OCI-LY7 (cell line): ENCODE data around the gene CCSER2.

Experiments used
- EZH2phosphoT487 ChIP-seq: fragments of 200-600 bp; sonication (generic); IDR thresholded peaks from 2 replicates; pipeline ENCODE4 v1.6.1; 2018; ENCODE audit warnings: low read depth, borderline replicate concordance, mild to moderate bottlenecking, mixed run types, antibody characterized with exemption, low read length, moderate library complexity, mixed read lengths
- TF ChIP-seq, protein P1 (sequence below): fragments of 200-600 bp; sonication (generic); conservative IDR thresholded peaks from 2 replicates; pipeline ENCODE4 v1.5.1; 2014; ENCODE audit warnings: mild to moderate bottlenecking, antibody characterized with exemption, low read length, moderate library complexity, mixed read lengths

DNA sequence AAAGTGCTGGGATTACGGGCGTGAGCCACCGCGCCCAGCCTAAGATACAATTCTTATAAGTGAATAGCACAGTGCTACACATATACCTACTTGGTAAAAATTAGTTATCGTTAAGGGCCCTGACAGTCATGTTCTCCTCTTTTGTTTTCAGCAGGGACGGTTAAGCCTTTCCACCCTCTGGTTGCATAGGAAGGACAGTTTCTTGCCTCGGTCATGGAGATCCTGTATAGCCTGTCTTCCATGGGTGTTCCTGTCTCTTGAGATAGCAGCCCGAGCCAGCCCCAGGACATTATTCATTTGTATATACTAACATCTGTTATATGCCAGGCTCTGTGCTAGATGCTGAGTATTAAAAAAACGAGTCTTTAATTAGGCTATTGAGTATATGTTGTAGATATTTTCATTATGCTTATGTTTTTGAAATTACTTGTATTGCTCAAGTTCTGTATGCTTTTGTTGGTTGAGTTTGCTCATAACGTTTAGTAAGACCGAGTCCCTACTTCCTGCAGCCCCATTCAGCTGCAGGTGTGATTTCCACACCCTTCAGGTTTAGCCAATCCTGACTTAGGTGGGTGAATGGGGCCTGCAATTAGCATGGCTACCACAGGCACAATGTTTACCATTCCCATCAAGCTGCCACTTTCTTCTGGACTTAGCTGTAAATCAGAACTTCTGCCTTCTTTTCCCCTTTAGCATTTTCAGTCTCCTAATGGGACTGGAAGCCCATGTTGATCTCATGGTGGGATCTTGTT lies 24.8 kb downstream of the CCSER2 start:
- TF ChIP-seq, protein P1, sequence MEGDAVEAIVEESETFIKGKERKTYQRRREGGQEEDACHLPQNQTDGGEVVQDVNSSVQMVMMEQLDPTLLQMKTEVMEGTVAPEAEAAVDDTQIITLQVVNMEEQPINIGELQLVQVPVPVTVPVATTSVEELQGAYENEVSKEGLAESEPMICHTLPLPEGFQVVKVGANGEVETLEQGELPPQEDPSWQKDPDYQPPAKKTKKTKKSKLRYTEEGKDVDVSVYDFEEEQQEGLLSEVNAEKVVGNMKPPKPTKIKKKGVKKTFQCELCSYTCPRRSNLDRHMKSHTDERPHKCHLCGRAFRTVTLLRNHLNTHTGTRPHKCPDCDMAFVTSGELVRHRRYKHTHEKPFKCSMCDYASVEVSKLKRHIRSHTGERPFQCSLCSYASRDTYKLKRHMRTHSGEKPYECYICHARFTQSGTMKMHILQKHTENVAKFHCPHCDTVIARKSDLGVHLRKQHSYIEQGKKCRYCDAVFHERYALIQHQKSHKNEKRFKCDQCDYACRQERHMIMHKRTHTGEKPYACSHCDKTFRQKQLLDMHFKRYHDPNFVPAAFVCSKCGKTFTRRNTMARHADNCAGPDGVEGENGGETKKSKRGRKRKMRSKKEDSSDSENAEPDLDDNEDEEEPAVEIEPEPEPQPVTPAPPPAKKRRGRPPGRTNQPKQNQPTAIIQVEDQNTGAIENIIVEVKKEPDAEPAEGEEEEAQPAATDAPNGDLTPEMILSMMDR: no peak
- TF ChIP-seq EZH2phosphoT487: no peak
